ENCODE results near the gene SMAD6.

Gene SMAD6

DNA sequence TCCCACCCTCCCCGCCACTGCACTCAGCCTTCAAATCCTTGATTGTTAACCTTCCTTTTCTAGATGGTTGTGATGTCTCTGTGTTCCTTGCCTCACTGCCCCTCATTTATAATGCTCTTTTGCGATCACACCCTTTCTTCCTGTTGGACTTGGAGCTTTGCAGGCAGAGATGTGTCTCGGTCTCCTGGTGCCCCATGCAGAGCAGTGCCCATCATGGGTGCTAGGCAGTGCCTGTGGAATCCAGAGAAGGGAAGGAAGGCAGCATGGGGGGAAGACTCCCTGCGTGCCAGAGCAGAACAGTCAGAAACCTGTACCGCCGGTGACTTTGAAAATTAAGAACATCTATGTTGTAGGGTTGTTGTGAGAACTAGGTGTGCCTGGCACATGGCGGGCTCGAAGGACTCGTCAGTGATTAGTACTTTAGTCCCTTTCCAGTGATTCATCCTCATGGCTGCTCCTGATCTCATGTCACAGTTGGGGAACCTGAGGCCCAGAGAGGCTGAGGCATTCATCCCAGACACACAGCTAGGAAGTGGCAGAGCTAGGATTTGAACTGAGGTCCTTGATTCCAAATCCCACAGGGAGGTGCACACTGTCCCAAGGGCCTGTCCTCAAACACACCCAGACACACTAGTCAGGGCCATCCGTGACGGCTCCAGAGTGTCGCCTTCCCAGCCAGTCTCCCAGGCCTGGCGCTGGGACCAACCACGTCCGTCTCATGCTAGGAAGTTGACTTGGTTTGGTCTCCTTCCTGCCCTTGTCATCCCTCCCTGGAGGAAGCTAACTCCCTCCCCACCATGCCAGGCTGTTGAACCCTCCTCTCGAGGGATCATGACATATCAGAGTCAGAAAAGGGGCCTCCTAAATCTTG is 58.3 kb downstream of the SMAD6 start:
- no peak for DNase-seq (ENCODE audit: low read depth)

DNA sequence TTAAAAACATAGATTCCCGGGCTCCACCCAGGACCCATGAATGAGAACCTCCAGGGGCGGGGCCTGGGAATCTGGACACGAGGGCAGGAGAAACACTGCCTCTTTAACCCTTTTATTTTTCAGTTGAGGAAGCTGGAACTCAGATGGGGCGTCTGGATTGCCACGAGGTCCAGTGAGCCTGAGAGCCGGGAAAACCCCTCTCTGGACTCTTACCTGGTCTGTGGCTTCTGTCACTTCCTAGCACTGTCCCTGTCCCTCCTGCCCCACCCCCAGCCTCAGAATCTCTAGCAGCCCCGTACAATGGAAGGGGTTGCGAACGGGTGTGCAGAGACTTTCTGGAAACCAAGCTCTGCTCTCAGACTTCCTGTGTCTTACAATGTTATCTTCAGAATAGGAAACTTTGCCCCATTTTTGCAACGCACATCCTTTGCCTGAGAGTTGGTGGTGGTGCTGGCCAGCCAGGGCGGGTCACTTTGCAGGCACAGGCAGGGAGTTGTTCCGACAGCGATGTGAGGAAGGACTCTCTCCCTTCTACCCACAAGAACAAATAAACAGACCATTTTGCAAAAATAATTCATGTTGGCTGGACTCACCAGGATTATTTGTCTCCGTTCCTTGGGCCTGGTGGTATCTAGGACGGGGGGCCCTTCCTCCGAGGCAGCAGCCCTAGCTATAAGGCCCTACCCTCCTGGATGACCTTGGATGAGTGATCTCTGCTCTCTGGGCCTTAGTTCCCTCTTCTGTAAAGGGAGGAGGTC is 59.1 kb downstream of the SMAD6 start:
- DNase-seq (ENCODE audit: low read depth): no peak

GRCh38 chr15:66761726-66762595 is 59.9 kb downstream of the SMAD6 start:
- DNase-seq (ENCODE audit: low read depth): no peak

DNA sequence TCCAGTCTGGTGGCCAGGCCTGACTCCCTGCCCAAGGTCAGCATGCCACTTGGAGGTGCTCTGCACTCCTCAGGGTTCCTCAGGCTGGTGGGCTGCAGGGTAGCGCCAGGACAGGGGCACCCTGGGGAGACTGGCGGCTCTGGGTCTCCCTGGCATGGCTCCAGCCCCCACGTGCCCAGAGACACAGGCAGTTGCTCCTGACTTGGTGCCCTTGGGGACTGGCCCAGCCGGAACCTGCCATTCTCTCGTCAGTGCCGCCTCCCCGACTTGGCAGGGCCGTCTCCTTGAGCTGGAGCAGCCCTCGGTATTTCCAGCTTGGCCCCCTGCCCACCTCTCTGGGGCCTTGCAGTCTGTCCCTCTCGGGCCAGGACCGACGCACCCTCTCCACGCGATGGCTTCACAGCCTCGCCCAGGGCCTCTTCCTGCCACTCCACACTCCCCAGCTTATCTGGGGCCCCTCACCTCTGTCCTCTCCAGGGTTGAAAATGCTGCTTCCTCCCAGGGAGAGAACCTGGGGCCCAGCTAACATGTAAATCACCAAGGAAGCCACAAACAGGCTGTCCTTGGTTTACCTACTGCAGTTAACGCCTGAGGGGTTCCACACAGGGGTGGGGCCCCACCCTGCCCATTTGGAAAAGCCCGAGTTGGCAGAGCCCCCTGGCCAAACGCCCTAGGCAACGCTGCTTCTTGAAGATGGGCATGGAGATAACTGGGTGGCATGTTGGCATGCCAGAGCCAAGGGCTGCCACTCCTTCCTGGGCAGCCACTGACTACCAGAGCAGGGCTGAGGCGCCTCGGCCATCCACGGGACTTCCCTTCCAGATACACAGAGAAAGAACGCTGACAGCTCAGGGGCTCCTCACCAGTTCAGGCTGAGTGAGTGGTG is 61.4 kb downstream of the SMAD6 start:
- DNase-seq (ENCODE audit: low read depth): no peak

DNA sequence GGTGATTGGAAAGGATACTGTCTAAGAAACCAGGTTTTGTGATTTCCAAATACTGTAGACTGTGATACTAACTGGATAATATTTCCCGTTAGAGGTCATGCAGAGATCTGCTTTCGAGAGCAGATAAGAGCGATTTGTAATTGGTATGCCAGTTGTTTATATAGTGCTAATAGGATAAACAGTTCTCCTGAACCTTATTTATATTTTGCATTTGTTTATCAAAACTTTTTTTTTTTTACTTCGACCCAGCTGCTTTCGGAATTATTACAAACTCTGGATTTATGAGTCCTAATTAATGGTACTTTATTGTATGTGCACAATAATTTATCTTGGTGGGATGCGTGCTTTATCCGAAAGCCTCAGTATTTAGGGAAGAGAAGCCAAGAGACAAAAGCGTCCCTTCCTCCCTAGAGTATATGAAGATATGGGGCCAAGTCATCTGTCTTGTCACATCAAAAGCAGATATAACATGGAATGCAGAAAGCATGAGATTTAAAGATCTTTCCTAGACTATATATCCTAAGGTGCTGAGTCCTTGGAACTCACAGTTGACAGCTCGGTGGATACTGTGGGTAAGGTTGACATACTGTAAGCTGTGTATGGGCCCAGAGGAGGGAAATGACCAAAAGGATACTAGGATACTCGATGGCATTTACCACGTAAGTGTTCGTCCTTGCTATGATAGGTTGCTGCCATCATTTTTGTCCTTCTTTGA is 62.2 kb downstream of the SMAD6 start:
- no peak for DNase-seq (ENCODE audit: low read depth)

DNA sequence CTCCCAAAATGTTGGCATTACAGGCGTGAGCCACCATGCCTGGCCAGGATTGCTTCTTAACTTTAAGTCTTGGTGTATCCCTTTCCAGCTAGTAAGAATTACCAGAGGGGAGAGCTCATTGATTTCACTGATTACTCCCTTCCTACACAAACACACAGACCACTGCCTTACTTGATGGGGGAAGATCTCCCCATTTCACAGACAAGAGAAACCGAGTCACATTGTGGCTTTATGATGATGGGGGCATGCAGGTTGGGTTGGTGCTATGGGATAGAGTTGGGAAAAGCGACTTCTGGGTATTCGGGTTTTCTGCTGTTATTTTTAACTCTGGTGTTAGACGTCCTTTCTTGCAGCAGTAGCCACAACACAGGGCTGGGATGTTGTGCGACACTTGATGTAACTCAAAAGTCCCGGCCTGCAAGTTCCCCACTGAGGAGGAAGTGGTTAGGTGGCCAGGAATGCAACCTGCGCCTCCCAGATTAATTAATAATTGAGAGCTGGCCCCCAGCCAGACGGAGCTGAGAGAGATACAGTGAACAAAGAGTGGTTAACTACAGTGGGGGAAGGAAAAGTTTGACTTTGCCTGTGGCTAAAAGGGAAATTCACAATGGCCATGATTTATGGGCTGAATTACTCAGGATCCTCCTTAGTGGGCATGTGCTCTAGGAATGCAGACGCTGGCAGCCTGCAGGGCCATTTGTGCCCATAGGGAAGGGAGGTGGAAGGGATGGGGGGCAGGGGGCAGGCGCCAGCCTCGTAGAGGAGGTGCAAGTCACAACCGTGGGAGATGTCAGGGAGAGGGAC is 63.6 kb downstream of the SMAD6 start:
- DNase-seq (ENCODE audit: low read depth): no peak

- DNase-seq (ENCODE audit: low read depth): no peak
Measured at GRCh38 chr15:66766282-66767230, 64.5 kb downstream of the SMAD6 start.

- DNase-seq (ENCODE audit: low read depth): no peak
Measured at GRCh38 chr15:66767240-66767659, 65.2 kb downstream of the SMAD6 start.

DNA sequence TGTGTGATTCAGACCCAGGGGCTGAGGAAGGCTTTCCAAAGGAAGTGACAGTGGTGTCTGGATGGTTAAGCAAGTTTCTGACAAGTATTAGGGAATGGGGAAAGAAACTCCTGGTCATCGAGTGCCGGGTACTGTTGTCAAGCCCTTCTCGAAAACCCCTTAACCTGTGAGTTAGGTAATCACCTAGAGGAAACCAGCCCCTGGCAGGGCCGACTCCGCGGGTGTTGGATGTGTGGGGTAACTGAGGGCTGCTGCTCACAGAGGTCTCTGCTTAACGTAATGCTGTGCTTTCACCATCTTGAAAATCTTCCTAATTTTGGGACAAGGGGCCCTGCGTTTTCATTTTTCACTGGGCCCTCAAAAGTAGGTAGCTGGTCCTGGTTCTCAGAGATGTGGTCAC is 67.0 kb downstream of the SMAD6 start:
- no peak for DNase-seq (ENCODE audit: low read depth)

- DNase-seq (ENCODE audit: low read depth): no peak
Measured at GRCh38 chr15:66770518-66771350, 68.7 kb downstream of the SMAD6 start.

DNA sequence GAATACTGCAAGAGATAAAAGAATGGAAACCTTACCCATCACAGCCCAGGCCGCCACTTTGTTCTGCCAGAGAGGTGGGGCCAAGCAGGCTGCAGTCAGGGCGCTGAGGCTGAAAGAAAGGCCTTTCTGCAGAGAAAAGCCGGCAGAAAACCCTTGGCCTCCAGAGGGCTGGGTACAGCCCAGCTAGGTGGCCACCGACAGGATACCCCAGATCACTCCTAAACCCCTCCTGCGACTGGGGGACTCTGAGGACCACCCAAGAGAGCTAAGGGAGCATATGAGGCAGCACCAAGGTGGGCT is 69.3 kb downstream of the SMAD6 start:
- DNase-seq (ENCODE audit: low read depth): no peak

DNA sequence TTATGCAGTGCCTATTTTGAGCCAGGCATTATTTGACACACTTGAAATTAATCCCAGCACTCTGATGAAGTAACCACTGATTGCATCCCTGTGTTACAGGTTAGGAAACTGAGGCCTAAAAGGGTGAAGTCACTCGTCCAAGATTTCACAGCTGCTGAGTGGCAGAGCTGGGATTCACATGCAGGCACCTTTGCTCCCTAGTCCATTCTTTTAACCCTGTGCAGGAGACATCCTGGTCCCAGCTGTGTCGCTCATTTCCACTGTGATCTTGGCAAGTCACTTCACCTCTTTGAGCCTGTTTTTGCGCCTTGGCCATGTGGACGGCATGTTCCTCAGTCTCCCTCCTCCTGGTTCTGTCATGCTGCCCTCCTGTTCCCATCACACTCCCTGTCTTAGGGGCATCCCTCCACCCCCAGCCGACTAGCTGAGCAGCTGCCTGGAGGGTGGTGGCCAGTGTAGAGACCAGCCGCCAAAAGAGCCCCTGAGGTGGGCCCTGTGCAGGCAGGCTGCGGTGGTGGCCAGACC is 70.6 kb downstream of the SMAD6 start:
- DNase-seq (ENCODE audit: low read depth): no peak

- no peak for DNase-seq (ENCODE audit: low read depth)
Measured at GRCh38 chr15:66773129-66773873, 71.3 kb downstream of the SMAD6 start.

- DNase-seq (ENCODE audit: low read depth): no peak
Measured at GRCh38 chr15:66774001-66774814, 72.2 kb downstream of the SMAD6 start.

DNA sequence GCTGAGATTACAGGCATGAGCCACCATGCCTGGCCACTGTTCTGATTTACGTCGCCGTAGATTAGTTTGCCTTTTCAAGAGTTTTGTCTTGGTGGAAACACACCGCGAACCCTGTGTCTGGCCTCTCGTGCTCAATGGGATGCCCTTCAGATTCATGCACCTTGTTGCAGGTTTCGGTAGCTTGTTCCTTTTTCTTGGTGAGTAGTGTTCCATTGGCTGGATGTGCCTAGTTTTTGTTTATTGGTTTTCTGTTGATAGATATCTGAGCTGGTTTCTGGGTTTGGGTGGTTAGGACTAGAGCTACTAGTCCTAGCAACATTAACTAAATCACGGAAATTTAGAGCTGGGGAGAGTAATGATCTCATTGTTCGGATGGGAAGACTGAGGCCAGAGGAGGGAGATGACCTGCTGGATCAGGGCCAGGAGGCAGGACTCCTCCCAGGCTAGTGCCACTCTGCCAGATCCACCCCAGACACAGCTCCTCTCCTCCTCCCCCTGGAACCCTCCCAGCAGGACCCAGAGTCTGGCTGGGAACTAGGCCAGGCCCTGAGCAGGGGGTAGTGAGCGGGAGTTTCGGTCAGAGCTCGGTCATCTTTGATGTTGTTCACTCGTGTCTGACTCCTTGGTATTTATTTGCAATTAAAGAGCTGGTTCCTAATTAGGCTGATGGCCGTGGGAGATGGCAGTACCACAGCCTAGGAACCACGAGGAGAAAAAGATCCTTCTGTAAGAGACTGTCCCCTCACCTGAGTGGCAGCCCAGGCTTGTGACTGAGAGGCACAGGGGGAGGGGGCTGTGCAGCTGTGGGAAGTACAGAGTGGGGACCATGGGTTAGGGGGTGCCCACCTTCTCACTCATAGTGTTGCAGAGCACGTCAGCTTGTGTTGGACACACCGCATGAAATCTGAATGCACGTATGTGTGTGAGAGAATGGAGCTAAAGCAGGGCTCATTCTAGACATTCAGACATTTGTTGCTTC is 73.4 kb downstream of the SMAD6 start:
- DNase-seq (ENCODE audit: low read depth): no peak
